IMR-90 (cell line): ENCODE results near the gene OR5H6. TPM values are rescaled to one million over a fixed set of nuclear protein-coding genes. Genes with fewer than 3 reads are reported as not detected.

Source experiments
- polyA plus RNA-seq, 3 experiments: library from polyadenylated mRNA; depleted of rRNA; stranded (reverse); fragments of >200 nt; gene quantifications; 2 replicates each; pipeline ENCODE4 v1.2.3, GENCODE V29; 2012; ENCODE audit warnings: low replicate concordance in 1 of 3
- total RNA-seq: library from RNA; depleted of rRNA; stranded (reverse); fragments of >200 nt; gene quantifications from 2 replicates; pipeline ENCODE4 v1.2.3, GENCODE V29; 2012; rRNA removed

The OR5H6 gene
- total and polyA plus RNA-seq, 2 of the 4 experiments (the other 2 are of a cell fraction) = not detected

Other genes starting within 250 kb of the OR5H6 start
- gene GABRR3, start 228.9 kb upstream of the OR5H6 start, total RNA-seq = not detected in 2 replicates
- not detected in 2 replicates for gene GABRR3, start 228.9 kb upstream of the OR5H6 start, polyA plus RNA-seq (2012; rRNA removed)
- not detected in 2 replicates for gene OR5AC2, start 177.1 kb upstream of the OR5H6 start, total RNA-seq
- not detected in 2 replicates for gene OR5AC2, start 177.1 kb upstream of the OR5H6 start, polyA plus RNA-seq (2012; rRNA removed)
- gene OR5H1, start 133.5 kb upstream of the OR5H6 start, total RNA-seq = not detected in 2 replicates
- not detected in 2 replicates for gene OR5H1, start 133.5 kb upstream of the OR5H6 start, polyA plus RNA-seq (2012; rRNA removed)
- gene OR5H14, start 116.8 kb upstream of the OR5H6 start, total RNA-seq = not detected in 2 replicates
- gene OR5H14, start 116.8 kb upstream of the OR5H6 start, polyA plus RNA-seq (2012; rRNA removed) = not detected in 2 replicates
- gene OR5H15, start 97.5 kb upstream of the OR5H6 start, total RNA-seq = not detected in 2 replicates
- gene OR5H15, start 97.5 kb upstream of the OR5H6 start, polyA plus RNA-seq (2012; rRNA removed) = not detected in 2 replicates
- gene OR5H2, start 18.3 kb downstream of the OR5H6 start, total RNA-seq = not detected in 2 replicates
- gene OR5H2, start 18.3 kb downstream of the OR5H6 start, polyA plus RNA-seq (2012; rRNA removed) = not detected in 2 replicates
- gene OR5K4, start 89.6 kb downstream of the OR5H6 start, total RNA-seq = not detected in 2 replicates
- gene OR5K4, start 89.6 kb downstream of the OR5H6 start, polyA plus RNA-seq (2012; rRNA removed) = not detected in 2 replicates
- not detected in 2 replicates for gene OR5K3, start 126.4 kb downstream of the OR5H6 start, total RNA-seq
- gene OR5K3, start 126.4 kb downstream of the OR5H6 start, polyA plus RNA-seq (2012; rRNA removed) = not detected in 2 replicates
- not detected in 2 replicates for gene OR5K1, start 199.0 kb downstream of the OR5H6 start, total RNA-seq
- not detected in 2 replicates for gene OR5K1, start 199.0 kb downstream of the OR5H6 start, polyA plus RNA-seq (2012; rRNA removed)
- gene OR5K2, start 233.4 kb downstream of the OR5H6 start, total RNA-seq = not detected in 2 replicates
- gene OR5K2, start 233.4 kb downstream of the OR5H6 start, polyA plus RNA-seq (2012; rRNA removed) = not detected in 2 replicates